HepG2 (cell line): ENCODE results near the gene CDS1. TPM values are rescaled to one million over a fixed set of nuclear protein-coding genes. Genes with fewer than 3 reads are reported as not detected.

Experiments used
- ATAC-seq: fragments of 200-7000 bp; cut with Tn5 transposase; 3 replicates; pipeline ENCODE4 v1.9.1; 2020; ENCODE audit warnings: mild to moderate bottlenecking, moderate library complexity
- BruUV-seq: library from RNA; stranded (reverse); fragments of 400-500 nt; replicated peaks from 2 replicates; lab custom pipeline; 2021; lab: Mats Ljungman, UMichigan
- CTCF ChIA-PET: fragments of 300-600 bp; formaldehyde crosslinking; extraction: SDS; loops from one replicate; lab custom pipeline; 2021; ENCODE audit warnings: low total read pairs, inconsistent platforms, low intra/inter-chr PET ratio; lab: Yijun Ruan, JAX
- POLR2A ChIA-PET: fragments of 350-600 bp; sonication (Branson Sonifier 250); formaldehyde crosslinking; loops from one replicate; lab custom pipeline; 2020; ENCODE audit warnings: antibody characterized with exemption, inconsistent platforms; lab: Yijun Ruan, JAX
- DNase-seq: peaks from one replicate; pipeline ENCODE4 v3.0.0-alpha.2; 2015; ENCODE audit warnings: low spot score
- FAIRE-seq: peaks from 3 replicates; lab custom pipeline; 2011; peaks lifted over from hg19 to GRCh38; lab: Jason Lieb, UNC
- H2AFZ ChIP-seq: one replicate; pipeline ENCODE4 v1.6.1; 2011; ENCODE audit warnings: low read length, inconsistent platforms
- H3K27ac ChIP-seq: fragments of 300-600 bp; 3 replicates; pipeline ENCODE4 v1.8.0; 2011; ENCODE audit warnings: mixed run types, mild to moderate bottlenecking, mixed read lengths, low read length, inconsistent platforms; ENCODE audit not compliant: insufficient read depth; ENCODE audit errors: extremely low read length
- H3K27me3 ChIP-seq, 2 experiments: fragments of 200-600 bp in 1 of 2; 2 replicates in 1 of 2; 3 replicates in 1 of 2; pipeline versions ENCODE4 v1.6.0 to v1.8.0; 2011; ENCODE audit warnings: low read length in 2 of 2, mild to moderate bottlenecking in 2 of 2, moderate library complexity in 2 of 2, inconsistent platforms in 1 of 2; ENCODE audit not compliant: insufficient read depth in 2 of 2, control insufficient read depth in 1 of 2
- H3K36me3 ChIP-seq, 2 experiments: fragments of 200-600 bp in 1 of 2; replicated peaks in 1 of 2; 2 replicates in 1 of 2; 3 replicates in 1 of 2; pipeline versions ENCODE4 v1.5.1 to v1.8.0; 2011; ENCODE audit warnings: low read length in 2 of 2, inconsistent platforms in 1 of 2; ENCODE audit not compliant: insufficient read depth in 2 of 2, control insufficient read depth in 1 of 2
- H3K4me1 ChIP-seq: 2 replicates; pipeline ENCODE4 v1.5.1; 2012; ENCODE audit warnings: low read length, inconsistent platforms; ENCODE audit not compliant: insufficient read depth
- H3K4me2 ChIP-seq: 2 replicates; pipeline ENCODE4 v1.6.0; 2011; ENCODE audit warnings: low read depth, low read length, inconsistent platforms
- H3K4me3 ChIP-seq, 3 experiments: fragments of 200-600 bp in 1 of 3; sonication (generic), shearing (Covaris generic) in 1 of 3; replicated peaks in 1 of 3; 2 replicates each; pipeline ENCODE4 v1.5.1; 2011 to 2016; ENCODE audit warnings: low read length in 3 of 3, inconsistent platforms in 2 of 3, low read depth in 2 of 3, mild to moderate bottlenecking in 2 of 3, control low read depth in 1 of 3, mixed read lengths in 1 of 3; ENCODE audit not compliant: insufficient read depth in 1 of 3
- H3K79me2 ChIP-seq: one replicate; pipeline ENCODE4 v1.6.1; 2011; ENCODE audit warnings: low read length, inconsistent platforms; ENCODE audit not compliant: insufficient read depth
- H3K9ac ChIP-seq: 2 replicates; pipeline ENCODE4 v1.6.0; 2011; ENCODE audit warnings: mild to moderate bottlenecking, low read depth, low read length, inconsistent platforms; ENCODE audit not compliant: insufficient read depth
- H3K9me3 ChIP-seq: 2 replicates; pipeline ENCODE4 v1.5.1; 2012; ENCODE audit warnings: mild to moderate bottlenecking, low read length
- H4K20me1 ChIP-seq: 2 replicates; pipeline ENCODE4 v1.6.0; 2011; ENCODE audit warnings: inconsistent platforms, mild to moderate bottlenecking, low read length, moderate library complexity; ENCODE audit not compliant: insufficient read depth
- GTF3A ChIP-seq: sonication (generic); formaldehyde crosslinking; conservative IDR thresholded peaks from 2 replicates; pipeline ENCODE4 v1.4.0; 2020; ENCODE audit warnings: mild to moderate bottlenecking, missing genetic modification reagents
- RAD51 ChIP-seq: fragments of 450-650 bp; IDR thresholded peaks from 2 replicates; pipeline ENCODE4 v1.6.1; 2016; ENCODE audit warnings: borderline replicate concordance
- SIX4 ChIP-seq: sonication (generic); formaldehyde crosslinking; IDR thresholded peaks from 2 replicates; pipeline ENCODE4 v1.4.0; 2020; ENCODE audit warnings: missing genetic modification reagents
- SMAD1 ChIP-seq: sonication (generic); formaldehyde crosslinking; IDR thresholded peaks from 2 replicates; pipeline ENCODE4 v1.4.0; 2020; ENCODE audit warnings: missing genetic modification reagents, low read depth, mild to moderate bottlenecking, borderline replicate concordance
- WGBS: methylation state at CpG from one replicate; pipeline ENCODE4 v1.1.6; 2017; ENCODE audit warnings: low lambda C conversion rate; 5-methylcytosine and 5-hydroxymethylcytosine counted together
- in situ Hi-C: cut with HindIII; loops from 2 replicates; pipeline ENCODE4 v1.10.0; 2017; ENCODE audit warnings: low pct_unique_long_range_greater_than_20kb; ENCODE audit not compliant: extremely low pct_ligation_motif_present
- intact Hi-C: fragments of 100-400 bp; cut with micrococcal nuclease; formaldehyde crosslinking; loops from one replicate; pipeline ENCODE4 v1.10.0; 2022; ENCODE audit not compliant: unreplicated experiment
- polyA plus RNA-seq, 8 experiments: library from polyadenylated mRNA; depleted of rRNA in 3 of 8; stranded (reverse) in 7 of 8; unstranded in 1 of 8; fragments of >200 nt; fragmentation: Illumina TruSeq in 4 of 8; extraction: Trizol in 4 of 8; gene quantifications; 2 replicates each; pipeline versions ENCODE4 v1.2.1 to v1.2.3, GENCODE V29; 2011 to 2016; ENCODE audit warnings: low read depth in 4 of 8, missing spikeins in 1 of 8, mixed read lengths in 1 of 8; ENCODE audit not compliant: insufficient read depth in 1 of 8
- total RNA-seq, 5 experiments: library from RNA; depleted of rRNA; stranded (reverse); fragments of >200 nt; fragmentation: Illumina TruSeq; extraction: Trizol; gene quantifications; 2 replicates each; pipeline ENCODE4 v1.2.3, GENCODE V29; 2016; ENCODE audit warnings: low read depth in 1 of 5
- TF ChIP-seq, protein P1 (sequence below): sonication (generic); formaldehyde crosslinking; IDR thresholded peaks from 2 replicates; pipeline ENCODE4 v1.4.0; 2020; ENCODE audit warnings: missing genetic modification reagents; ENCODE audit errors: not compliant biosample characterization

The CDS1 gene
- total and polyA plus RNA-seq, 2 of the 13 experiments (the other 11 are each of a cell fraction or from before 2014, with no cell fraction given): 2.1 to 3.2 TPM

DNA sequence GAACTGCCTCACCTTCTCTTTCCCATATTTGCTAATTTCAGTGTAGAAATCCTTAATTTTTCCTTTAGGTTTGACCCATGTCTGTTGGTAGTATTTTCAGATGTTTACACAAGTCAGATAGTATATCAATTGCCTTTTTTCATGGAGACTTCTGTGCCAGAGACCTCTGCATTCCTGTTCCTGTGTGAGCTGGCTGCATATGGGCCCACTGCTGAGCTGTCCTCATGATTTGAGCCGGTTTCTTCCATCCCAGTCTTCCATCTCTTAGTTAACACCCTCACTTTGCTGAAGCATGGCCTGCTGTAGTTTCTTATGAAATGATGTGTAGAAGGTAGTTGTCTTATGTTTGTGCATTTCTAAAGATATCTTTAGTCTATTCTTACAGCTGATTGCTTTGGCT lies 40.0 kb downstream of the CDS1 start:
- 88% methylated on average over 1 of the region's 1 CpG for WGBS
- Histone ChIP-seq H4K20me1 (no peaks in the 10 kb centered on the region), H3K4me3 (no peak overlapping the region), H2AFZ (no peak overlapping the region), H3K36me3 (no peaks in the 10 kb centered on the region)
- POLR2A ChIA-PET: no interaction called here
- FAIRE-seq: no peak
- DNase-seq: no peak
- TF ChIP-seq, protein P1, sequence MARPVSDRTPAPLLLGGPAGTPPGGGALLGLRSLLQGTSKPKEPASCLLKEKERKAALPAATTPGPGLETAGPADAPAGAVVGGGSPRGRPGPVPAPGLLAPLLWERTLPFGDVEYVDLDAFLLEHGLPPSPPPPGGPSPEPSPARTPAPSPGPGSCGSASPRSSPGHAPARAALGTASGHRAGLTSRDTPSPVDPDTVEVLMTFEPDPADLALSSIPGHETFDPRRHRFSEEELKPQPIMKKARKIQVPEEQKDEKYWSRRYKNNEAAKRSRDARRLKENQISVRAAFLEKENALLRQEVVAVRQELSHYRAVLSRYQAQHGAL (CRISPR knock-in tag): no peak
- TF ChIP-seq SIX4 (CRISPR knock-in tag): no peak
- TF ChIP-seq, all 625 proteins: peak for 0
- Histone ChIP-seq H3K27ac (no peak overlapping the region), H3K79me2 (no peaks in the 10 kb centered on the region), H3K9me3 (no peaks in the 10 kb centered on the region), H3K9ac (no peak overlapping the region), H3K27me3 (no peaks in the 10 kb centered on the region), H3K4me1 (no peaks in the 10 kb centered on the region), H3K4me2 (no peak overlapping the region)
- no TSS peak for BruUV-seq
- in situ Hi-C loops (no loop called here), intact Hi-C loops (no loop called here)
- ATAC-seq: no peak
- CTCF ChIA-PET: no interaction called here

DNA sequence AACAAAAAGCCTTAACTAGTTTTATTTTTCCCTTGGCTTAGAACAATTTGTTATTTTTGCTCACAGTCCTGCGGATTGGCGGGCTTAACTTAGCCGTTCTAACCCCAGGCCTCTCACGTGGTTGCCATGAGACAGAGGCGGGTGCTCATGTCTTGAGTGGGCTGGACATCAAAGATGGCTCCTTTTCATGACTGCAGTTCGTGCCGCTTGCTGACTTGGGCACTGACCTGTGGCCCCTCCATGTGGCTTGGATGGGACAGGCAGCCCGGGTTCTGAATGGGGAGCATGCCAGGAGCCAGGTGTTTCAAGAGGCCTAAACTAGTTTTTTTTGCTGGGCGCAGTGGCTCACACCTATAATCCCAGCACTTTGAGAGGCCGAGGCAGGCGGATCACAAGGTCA lies 40.7 kb downstream of the CDS1 start:
- Histone ChIP-seq H2AFZ (no peak overlapping the region), H3K27ac (no peak overlapping the region), H3K4me1 (no peaks in the 10 kb centered on the region), H3K27me3 (no peaks in the 10 kb centered on the region), H4K20me1 (no peaks in the 10 kb centered on the region), H3K4me2 (no peak overlapping the region), H3K36me3 (no peaks in the 10 kb centered on the region), H3K9me3 (no peaks in the 10 kb centered on the region), H3K9ac (no peak overlapping the region), H3K4me3 (no peak overlapping the region), H3K79me2 (no peaks in the 10 kb centered on the region)
- FAIRE-seq (no peak), DNase-seq (no peak), ATAC-seq (no peak)
- ChIA-PET CTCF (no interaction called here), POLR2A (no interaction called here)
- WGBS: 92% methylated on average over 11 of the region's 11 CpGs
- TF ChIP-seq GTF3A (CRISPR knock-in tag) (no peak), SMAD1 (CRISPR knock-in tag) (no peak), RAD51 (no peak)
- in situ Hi-C loops: no loop called here
- BruUV-seq: no TSS peak
- intact Hi-C loops: no loop called here
